HepG2 (cell line): ENCODE measurements around the gene TMC2. TPM values are rescaled to one million over a fixed set of nuclear protein-coding genes. Genes with fewer than 3 reads are reported as not detected.

Experiments used
- CENPBD1 ChIP-seq: sonication (generic); formaldehyde crosslinking; IDR thresholded peaks from 2 replicates; pipeline ENCODE4 v1.8.0; 2022; ENCODE audit warnings: missing genetic modification reagents, low read depth, mild to moderate bottlenecking, borderline replicate concordance
- CREM ChIP-seq, 2 experiments: sonication (generic) in 1 of 2; formaldehyde crosslinking in 1 of 2; IDR thresholded peaks; 2 replicates each; pipeline versions ENCODE4 v1.4.0 to v1.6.1; 2016 to 2020; ENCODE audit warnings: antibody characterized with exemption in 1 of 2, mild to moderate bottlenecking in 1 of 2, missing genetic modification reagents in 1 of 2
- HBP1 ChIP-seq: IDR thresholded peaks from 2 replicates; pipeline ENCODE4 v1.6.1; 2016; ENCODE audit warnings: low read depth, control low read depth
- MTA1 ChIP-seq: sonication (generic); formaldehyde crosslinking; IDR thresholded peaks from 2 replicates; pipeline ENCODE4 v1.4.0; 2020; ENCODE audit warnings: missing genetic modification reagents, mild to moderate bottlenecking, borderline replicate concordance
- RORA ChIP-seq: sonication (generic); formaldehyde crosslinking; IDR thresholded peaks from 2 replicates; pipeline ENCODE4 v1.5.0; 2020; ENCODE audit warnings: mild to moderate bottlenecking, missing genetic modification reagents, moderate library complexity
- SRSF9 ChIP-seq: fragments of 200-400 bp; formaldehyde crosslinking; IDR thresholded peaks from 2 replicates; pipeline ENCODE4 v1.6.1; 2018; ENCODE audit warnings: borderline replicate concordance, mild to moderate bottlenecking, low read depth, low read length; ENCODE audit not compliant: insufficient read depth, poor library complexity, severe bottlenecking
- TGIF2 ChIP-seq: IDR thresholded peaks from 2 replicates; pipeline ENCODE4 v1.6.1; 2016; ENCODE audit warnings: control low read depth, missing compliant biosample characterization
- USF2 ChIP-seq, 2 experiments: sonication (generic) in 1 of 2; formaldehyde crosslinking in 1 of 2; IDR thresholded peaks; 2 replicates each; pipeline versions ENCODE4 v1.5.1 to v1.6.1; 2011 to 2020; ENCODE audit warnings: borderline replicate concordance in 1 of 2, low read depth in 1 of 2, low read length in 1 of 2, mild to moderate bottlenecking in 1 of 2, missing genetic modification reagents in 1 of 2, moderate library complexity in 1 of 2
- ZBTB42 ChIP-seq: sonication (generic); formaldehyde crosslinking; IDR thresholded peaks from 2 replicates; pipeline ENCODE4 v1.5.0; 2020; ENCODE audit warnings: mild to moderate bottlenecking, missing genetic modification reagents
- ZNF124 ChIP-seq: sonication (generic); formaldehyde crosslinking; IDR thresholded peaks from 2 replicates; pipeline ENCODE4 v1.4.0; 2020; ENCODE audit warnings: missing genetic modification reagents
- ZNF503 ChIP-seq: sonication (generic); formaldehyde crosslinking; IDR thresholded peaks from 2 replicates; pipeline ENCODE4 v1.4.0; 2020; ENCODE audit warnings: missing genetic modification reagents
- ZNF530 ChIP-seq: sonication (generic); formaldehyde crosslinking; IDR thresholded peaks from 2 replicates; pipeline ENCODE4 v1.5.0; 2020; ENCODE audit warnings: low read depth, mild to moderate bottlenecking, missing genetic modification reagents
- ZNF543 ChIP-seq: sonication (generic); formaldehyde crosslinking; IDR thresholded peaks from 2 replicates; pipeline ENCODE4 v1.4.0; 2020; ENCODE audit warnings: mild to moderate bottlenecking, missing genetic modification reagents
- ZNF646 ChIP-seq: sonication (generic); formaldehyde crosslinking; IDR thresholded peaks from 2 replicates; pipeline ENCODE4 v1.9.0; 2021; ENCODE audit warnings: mild to moderate bottlenecking, missing genetic modification reagents
- ZNF878 ChIP-seq: sonication (generic); formaldehyde crosslinking; IDR thresholded peaks from 2 replicates; pipeline ENCODE4 v1.8.1; 2023; ENCODE audit warnings: mild to moderate bottlenecking, missing genetic modification reagents, moderate library complexity
- polyA plus RNA-seq, 8 experiments: library from polyadenylated mRNA; depleted of rRNA in 3 of 8; stranded (reverse) in 7 of 8; unstranded in 1 of 8; fragments of >200 nt; fragmentation: Illumina TruSeq in 4 of 8; extraction: Trizol in 4 of 8; gene quantifications; 2 replicates each; pipeline versions ENCODE4 v1.2.1 to v1.2.3, GENCODE V29; 2011 to 2016; ENCODE audit warnings: low read depth in 4 of 8, missing spikeins in 1 of 8, mixed read lengths in 1 of 8; ENCODE audit not compliant: insufficient read depth in 1 of 8
- total RNA-seq, 5 experiments: library from RNA; depleted of rRNA; stranded (reverse); fragments of >200 nt; fragmentation: Illumina TruSeq; extraction: Trizol; gene quantifications; 2 replicates each; pipeline ENCODE4 v1.2.3, GENCODE V29; 2016; ENCODE audit warnings: low read depth in 1 of 5

TMC2 gene
- total and polyA plus RNA-seq, 2 of the 13 experiments (the other 11 are each of a cell fraction or from before 2014, with no cell fraction given) = not detected

GRCh38 chr20:2507875-2508630 is 28.3 kb upstream of the TMC2 start (continued):
- TF ChIP-seq CENPBD1 (CRISPR knock-in tag) (no peak), ZNF878 (CRISPR knock-in tag) (no peak), ZNF543 (CRISPR knock-in tag) (0 out of 2 replicates have a peak, but pooled peaks have one; percentile 6), RORA (no peak), CREM (IDR thresholded peaks at IDR 0.05) (no peak), CREM (CRISPR knock-in tag; IDR thresholded peaks at IDR 0.05) (no peak), ZNF503 (CRISPR knock-in tag) (no peak; the same call in 1 of the 2 replicates), SRSF9 (no peak), ZNF530 (CRISPR knock-in tag) (no peak), USF2 (IDR thresholded peaks at IDR 0.05; ENCODE audit: low read depth, low read length) (no peak), USF2 (CRISPR knock-in tag; IDR thresholded peaks at IDR 0.05; ENCODE audit: borderline replicate concordance) (no peak), ZBTB42 (no peak), HBP1 (no peak), MTA1 (CRISPR knock-in tag) (no peak; the same call in 1 of the 2 replicates), ZNF646 (CRISPR knock-in tag) (peak; percentile 75; the same call in 1 of the 2 replicates), TGIF2 (CRISPR knock-in tag) (no peak), ZNF124 (CRISPR knock-in tag) (no peak)
